ENCODE results near the gene PRDX1.

- TF ChIP-seq SP1 (IDR thresholded peaks at IDR 0.05) (no peak), SP1 (CRISPR knock-in tag; IDR thresholded peaks at IDR 0.05) (no peak), ELF3 (CRISPR knock-in tag; IDR thresholded peaks at IDR 0.05) (no peak), HNRNPLL (IDR thresholded peaks at IDR 0.05; ENCODE audit: low read depth, low read length, poor library complexity, severe bottlenecking) (no peak), RAD21 (CRISPR knock-in tag; IDR thresholded peaks at IDR 0.05) (no peak), CEBPB (IDR thresholded peaks at IDR 0.05; ENCODE audit: borderline replicate concordance, low read depth, low read length) (no peak), KDM1A (CRISPR knock-in tag; IDR thresholded peaks at IDR 0.05) (no peak), ZNF501 (CRISPR knock-in tag; IDR thresholded peaks at IDR 0.05) (no peak)
- TF ChIP-seq, protein P1, sequence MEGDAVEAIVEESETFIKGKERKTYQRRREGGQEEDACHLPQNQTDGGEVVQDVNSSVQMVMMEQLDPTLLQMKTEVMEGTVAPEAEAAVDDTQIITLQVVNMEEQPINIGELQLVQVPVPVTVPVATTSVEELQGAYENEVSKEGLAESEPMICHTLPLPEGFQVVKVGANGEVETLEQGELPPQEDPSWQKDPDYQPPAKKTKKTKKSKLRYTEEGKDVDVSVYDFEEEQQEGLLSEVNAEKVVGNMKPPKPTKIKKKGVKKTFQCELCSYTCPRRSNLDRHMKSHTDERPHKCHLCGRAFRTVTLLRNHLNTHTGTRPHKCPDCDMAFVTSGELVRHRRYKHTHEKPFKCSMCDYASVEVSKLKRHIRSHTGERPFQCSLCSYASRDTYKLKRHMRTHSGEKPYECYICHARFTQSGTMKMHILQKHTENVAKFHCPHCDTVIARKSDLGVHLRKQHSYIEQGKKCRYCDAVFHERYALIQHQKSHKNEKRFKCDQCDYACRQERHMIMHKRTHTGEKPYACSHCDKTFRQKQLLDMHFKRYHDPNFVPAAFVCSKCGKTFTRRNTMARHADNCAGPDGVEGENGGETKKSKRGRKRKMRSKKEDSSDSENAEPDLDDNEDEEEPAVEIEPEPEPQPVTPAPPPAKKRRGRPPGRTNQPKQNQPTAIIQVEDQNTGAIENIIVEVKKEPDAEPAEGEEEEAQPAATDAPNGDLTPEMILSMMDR (CRISPR knock-in tag; IDR thresholded peaks at IDR 0.05): no peak
These were observed 42.2 kb upstream of the PRDX1 start for GRCh38 chr1:45563843-45564242.

Measured in HepG2 (cell line).